Epithelial cell of proximal tubule (primary cell): ENCODE measurements around the gene PANK4. TPM values are rescaled to one million over a fixed set of nuclear protein-coding genes. Genes with fewer than 3 reads are reported as not detected.

Source experiments
- DNase-seq: peaks from one replicate; pipeline ENCODE4 v3.0.0-alpha.2; 2011; ENCODE audit warnings: low read depth
- H3K4me3 ChIP-seq: 2 replicates; pipeline ENCODE4 v1.5.1; 2011; ENCODE audit warnings: low read depth, mild to moderate bottlenecking, low read length
- CTCF ChIP-seq: conservative IDR thresholded peaks from 2 replicates; pipeline ENCODE4 v1.5.1; 2012; ENCODE audit warnings: low read depth, mild to moderate bottlenecking, low read length
- total RNA-seq: library from RNA; depleted of rRNA; stranded (reverse); fragments of >200 nt; gene quantifications from 2 replicates; pipeline ENCODE4 v1.2.3, GENCODE V29; 2015

Gene PANK4
- total RNA-seq, 1 donor from 2014 or later = 29.8 TPM

GRCh38 chr1:2523891-2524609 lies 2.3 kb downstream of the PANK4 start:
- TF ChIP-seq CTCF = no peak
- no peak overlapping the region for H3K4me3 ChIP-seq
- DNase-seq = no peak

- no peak for DNase-seq
- H3K4me3 ChIP-seq = no peak overlapping the region
- TF ChIP-seq CTCF = no peak
Measured at GRCh38 chr1:2523191-2523890, 3.1 kb downstream of the PANK4 start.

GRCh38 chr1:2522230-2522629 lies 4.2 kb downstream of the PANK4 start:
- TF ChIP-seq CTCF = no peak
- DNase-seq = no peak
- H3K4me3 ChIP-seq = no peak overlapping the region

GRCh38 chr1:2520806-2521205 lies 5.6 kb downstream of the PANK4 start:
- DNase-seq = no peak
- no peak for TF ChIP-seq CTCF
- H3K4me3 ChIP-seq = no peak overlapping the region

GRCh38 chr1:2520206-2520605 lies 6.2 kb downstream of the PANK4 start:
- TF ChIP-seq CTCF = no peak
- no peak for DNase-seq
- H3K4me3 ChIP-seq = no peak overlapping the region

GRCh38 chr1:2519729-2520128 lies 6.7 kb downstream of the PANK4 start:
- no peak for TF ChIP-seq CTCF
- DNase-seq = no peak
- H3K4me3 ChIP-seq = no peak overlapping the region
